Thymus (tissue), 11 donors: Measurements from ENCODE around the gene KNOP1. TPM values are rescaled to one million over a fixed set of nuclear protein-coding genes. Genes with fewer than 3 reads are reported as not detected.

Experiments used
- DNase-seq, 9 donors: peaks; one replicate each; pipeline ENCODE4 v3.0.0-alpha.2; 2013; ENCODE audit warnings: low spot score in 9 of 9, low read depth in 6 of 9, missing footprints in 1 of 9
- H3K27ac ChIP-seq, 2 donors: one replicate each; pipeline ENCODE4 v1.5.1; 2013; ENCODE audit warnings: control low read depth in 1 of 2, low read depth in 1 of 2, low read length in 1 of 2, mild to moderate bottlenecking in 1 of 2, moderate library complexity in 1 of 2
- H3K27me3 ChIP-seq, 2 donors: one replicate each; pipeline ENCODE4 v1.5.1; 2013; ENCODE audit warnings: low read length in 1 of 2; ENCODE audit not compliant: control insufficient read depth in 2 of 2, insufficient read depth in 1 of 2
- H3K36me3 ChIP-seq, 2 donors: one replicate each; pipeline ENCODE4 v1.5.1; 2013; ENCODE audit warnings: low read length in 1 of 2, mild to moderate bottlenecking in 1 of 2, moderate library complexity in 1 of 2; ENCODE audit not compliant: control insufficient read depth in 2 of 2, insufficient read depth in 2 of 2
- H3K4me1 ChIP-seq, 2 donors: one replicate each; pipeline ENCODE4 v1.5.1; 2013; ENCODE audit warnings: low read length in 2 of 2; ENCODE audit not compliant: control insufficient read depth in 2 of 2, insufficient read depth in 2 of 2
- H3K4me3 ChIP-seq, 2 donors: one replicate each; pipeline ENCODE4 v1.5.1; 2013; ENCODE audit warnings: low read length in 2 of 2, control low read depth in 1 of 2, mild to moderate bottlenecking in 1 of 2
- H3K9me3 ChIP-seq, 2 donors: one replicate each; pipeline ENCODE4 v1.5.1; 2013; ENCODE audit warnings: low read length in 1 of 2, mild to moderate bottlenecking in 1 of 2; ENCODE audit not compliant: control insufficient read depth in 2 of 2, insufficient read depth in 1 of 2
- WGBS: extraction: QIAGEN DNeasy Blood & Tissue Kit; methylation state at CpG from one replicate; pipeline ENCODE4 v1.1.7; 2013; 5-methylcytosine and 5-hydroxymethylcytosine counted together
- polyA plus RNA-seq: library from polyadenylated mRNA; stranded (reverse); fragments of 200-250 nt; gene quantifications from one replicate; pipeline ENCODE4 v1.2.3, GENCODE V29; 2013
- total RNA-seq: library from RNA; stranded (reverse); fragments of 120-200 nt; gene quantifications from one replicate; pipeline ENCODE4 v1.2.4, GENCODE V29; 2013
- donor health status: healthy.

KNOP1 gene
- total and polyA plus RNA-seq, 2 donors, result 10.0 to 16.4 TPM

DNA sequence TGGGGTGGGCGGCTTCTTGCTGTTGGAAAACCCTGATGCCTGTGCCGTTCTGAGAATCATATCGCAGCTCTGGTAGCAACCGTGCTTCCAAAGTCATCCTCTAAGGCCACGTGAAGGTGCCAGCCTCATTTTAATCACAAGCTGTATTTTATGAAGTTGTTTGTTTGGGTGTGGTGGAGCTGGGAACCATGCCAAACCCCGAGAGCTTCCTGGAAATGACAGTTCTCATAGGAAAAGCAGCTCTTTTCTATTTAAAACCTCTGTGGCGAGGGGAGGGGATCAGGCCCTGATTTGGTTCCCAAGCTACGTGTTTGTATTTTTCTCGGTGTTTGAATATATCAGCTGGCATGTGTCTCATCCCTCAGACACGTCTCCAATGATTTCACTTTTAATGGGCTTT, 21.7 kb downstream of the KNOP1 start:
- Histone ChIP-seq H3K27me3 (no peaks in the 10 kb centered on the region), H3K27ac (no peak overlapping the region), H3K4me1 (peaks cover 0 to 4% of the 10 kb centered on the region in 2 donors), H3K9me3 (no peaks in the 10 kb centered on the region), H3K36me3 (peaks cover 5 to 18% of the 10 kb centered on the region in 2 donors), H3K4me3 (no peak overlapping the region)
- DNase-seq, result no peak
- 17% methylated on average over 10 of the region's 10 CpGs for WGBS

DNA sequence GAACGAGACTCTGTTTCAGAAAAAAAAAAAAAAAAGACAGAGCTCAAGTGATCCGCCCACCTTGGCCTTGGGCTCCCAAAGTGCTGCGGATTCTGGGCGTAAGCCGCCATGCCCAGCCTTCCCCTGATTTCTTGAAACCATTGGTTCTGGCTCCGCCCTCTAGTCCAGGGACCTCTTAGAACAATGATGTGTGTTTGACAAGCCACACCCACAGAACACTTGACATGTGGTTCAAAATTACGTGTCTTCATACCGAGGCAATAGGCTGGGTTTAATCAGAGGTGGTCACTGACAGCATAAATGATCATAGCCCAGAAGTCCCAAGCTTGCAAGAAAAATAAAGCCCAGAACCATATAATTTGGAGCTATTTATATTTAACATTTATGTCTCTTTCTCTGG, 23.0 kb downstream of the KNOP1 start:
- Histone ChIP-seq H3K4me1 (peaks cover 0 to 4% of the 10 kb centered on the region in 2 donors), H3K27ac (no peak overlapping the region), H3K4me3 (no peak overlapping the region), H3K36me3 (peaks cover 3 to 12% of the 10 kb centered on the region in 2 donors), H3K9me3 (no peaks in the 10 kb centered on the region), H3K27me3 (no peaks in the 10 kb centered on the region)
- WGBS, result 97% methylated on average over 8 of the region's 8 CpGs
- no peak for DNase-seq

- DNase-seq, result no peak
- H3K36me3 ChIP-seq, result peaks cover 0 to 18% of the 10 kb centered on the region in 2 donors
Measured at GRCh38 chr16:19691161-19691711, 26.8 kb downstream of the KNOP1 start.

GRCh38 chr16:19690196-19690595, 27.8 kb downstream of the KNOP1 start:
- no peaks in the 10 kb centered on the region for H3K27me3 ChIP-seq
- no peak overlapping the region for H3K27ac ChIP-seq
- no peaks in the 10 kb centered on the region for H3K4me1 ChIP-seq
- H3K4me3 ChIP-seq, result no peak overlapping the region
- WGBS, result 91% methylated on average over 4 of the region's 4 CpGs
- DNase-seq, result no peak
- peaks cover 0 to 18% of the 10 kb centered on the region in 2 donors for H3K36me3 ChIP-seq
- no peaks in the 10 kb centered on the region for H3K9me3 ChIP-seq

More at GRCh38 chr16:19691161-19691711, 26.8 kb downstream of the KNOP1 start:
- Histone ChIP-seq H3K27ac (no peak overlapping the region), H3K9me3 (no peaks in the 10 kb centered on the region), H3K4me1 (no peaks in the 10 kb centered on the region), H3K27me3 (no peaks in the 10 kb centered on the region), H3K4me3 (no peak overlapping the region)
- 95% methylated on average over 14 of the region's 14 CpGs for WGBS

- H3K27me3 ChIP-seq, result no peaks in the 10 kb centered on the region
- H3K36me3 ChIP-seq, result peaks cover 0 to 20% of the 10 kb centered on the region in 2 donors
- no peak for DNase-seq
- H3K27ac ChIP-seq, result no peak overlapping the region
- H3K4me3 ChIP-seq, result no peak overlapping the region
- no peaks in the 10 kb centered on the region for H3K4me1 ChIP-seq
- WGBS, result 97% methylated on average over 5 of the region's 5 CpGs
- H3K9me3 ChIP-seq, result no peaks in the 10 kb centered on the region
Measured at GRCh38 chr16:19689342-19689741, 28.7 kb downstream of the KNOP1 start.

DNA sequence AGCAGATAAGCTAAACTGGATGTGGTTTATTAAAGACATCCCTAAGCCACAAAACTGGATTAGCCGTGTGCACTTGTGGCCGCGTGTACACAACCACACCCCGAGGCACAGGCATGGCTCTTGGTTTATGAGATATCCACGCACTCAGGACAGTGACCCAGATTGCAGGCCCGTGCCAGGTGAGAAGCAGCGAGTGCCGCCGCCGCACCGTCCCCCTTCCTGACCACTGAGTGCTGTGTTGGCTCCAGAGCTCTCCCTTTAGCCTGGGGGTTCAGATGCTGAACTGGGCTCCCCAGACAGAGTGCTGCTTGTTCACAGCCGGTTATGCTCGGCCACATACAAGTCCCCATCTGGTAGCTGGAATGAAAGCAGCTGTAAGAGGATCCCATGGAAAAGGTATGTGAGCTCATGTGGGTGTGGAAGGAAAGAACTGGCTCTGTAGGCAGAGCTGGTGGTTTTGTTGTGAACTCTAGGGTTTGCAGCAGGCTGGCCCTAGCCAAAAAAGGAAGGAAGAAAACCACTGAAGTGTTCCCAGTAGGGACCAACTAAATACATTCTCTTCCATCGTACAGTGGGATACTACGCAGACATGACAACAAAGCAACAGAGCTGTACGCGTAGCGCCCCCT, 29.5 kb downstream of the KNOP1 start:
- no peaks in the 10 kb centered on the region for H3K27me3 ChIP-seq
- H3K27ac ChIP-seq, result no peak overlapping the region
- 97% methylated on average over 18 of the region's 18 CpGs for whole genome bisulfite sequencing
- DNase-seq, result no peak
- no peak overlapping the region for H3K4me3 ChIP-seq
- H3K4me1 ChIP-seq, result no peaks in the 10 kb centered on the region
- H3K9me3 ChIP-seq, result no peaks in the 10 kb centered on the region
- H3K36me3 ChIP-seq, result peaks cover 4 to 27% of the 10 kb centered on the region in 2 donors

DNA sequence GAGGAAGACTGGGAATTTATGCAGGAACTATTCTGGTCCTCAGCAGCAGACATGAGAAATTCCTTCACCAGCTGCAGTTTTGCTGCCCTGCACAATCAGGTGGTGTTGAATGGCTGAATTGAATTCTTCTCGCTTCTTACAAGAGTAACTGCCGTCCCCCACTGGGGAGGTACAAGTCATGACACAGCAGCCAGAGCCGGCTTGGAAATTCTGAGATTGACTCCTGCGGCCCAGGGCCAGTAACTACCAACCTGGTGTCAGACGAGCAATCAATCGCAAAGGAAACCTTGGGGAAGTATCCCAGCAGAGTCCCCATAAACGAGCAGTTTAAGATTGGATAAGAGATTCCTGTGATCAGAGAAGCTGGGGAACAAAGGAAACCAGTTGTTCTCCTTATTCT, 30.7 kb downstream of the KNOP1 start:
- no peak for DNase-seq
- WGBS, result 96% methylated on average over 7 of the region's 7 CpGs
- H3K27me3 ChIP-seq, result no peaks in the 10 kb centered on the region
- H3K27ac ChIP-seq, result no peak overlapping the region
- H3K36me3 ChIP-seq, result peaks cover 9 to 36% of the 10 kb centered on the region in 2 donors
- no peaks in the 10 kb centered on the region for H3K4me1 ChIP-seq
- no peak overlapping the region for H3K4me3 ChIP-seq
- H3K9me3 ChIP-seq, result peaks cover 0 to 2% of the 10 kb centered on the region in 2 donors

- no peak for DNase-seq
- no peaks in the 10 kb centered on the region for H3K4me1 ChIP-seq
- peaks cover 9 to 25% of the 10 kb centered on the region in 2 donors for H3K36me3 ChIP-seq
- no peaks in the 10 kb centered on the region for H3K27me3 ChIP-seq
- H3K4me3 ChIP-seq, result no peak overlapping the region
- peaks cover 0 to 2% of the 10 kb centered on the region in 2 donors for H3K9me3 ChIP-seq
- 99% methylated on average over 4 of the region's 4 CpGs for WGBS
- H3K27ac ChIP-seq, result no peak overlapping the region
Measured at GRCh38 chr16:19685176-19685575, 32.9 kb downstream of the KNOP1 start.

- Histone ChIP-seq H3K9me3 (peaks cover 0 to 2% of the 10 kb centered on the region in 2 donors), H3K36me3 (peaks cover 9 to 25% of the 10 kb centered on the region in 2 donors), H3K4me1 (no peaks in the 10 kb centered on the region), H3K27ac (no peak overlapping the region), H3K27me3 (no peaks in the 10 kb centered on the region), H3K4me3 (no peak overlapping the region)
- no peak for DNase-seq
- 99% methylated on average over 6 of the region's 6 CpGs for WGBS
Measured at GRCh38 chr16:19683453-19684236, 34.4 kb downstream of the KNOP1 start.
